Right lobe of liver (tissue), 6 donors: Measurements from ENCODE around the gene PSMD2. TPM values are rescaled to one million over a fixed set of nuclear protein-coding genes. Genes with fewer than 3 reads are reported as not detected.

Experiments used
- ATAC-seq, 4 donors: fragments of 200-7000 bp; cut with Tn5 transposase; one replicate each; pipeline ENCODE4 v1.9.1; 2020; ENCODE audit warnings: mild to moderate bottlenecking in 4 of 4, moderate library complexity in 4 of 4
- DNase-seq, 3 donors: peaks; one replicate each; pipeline ENCODE4 v3.0.0-alpha.2; 2020
- H3K27ac ChIP-seq, 3 donors: fragments of 200-600 bp; one replicate each; pipeline ENCODE4 v1.8.0; 2022
- H3K27me3 ChIP-seq, 2 donors: fragments of 200-600 bp; one replicate each; pipeline ENCODE4 v1.8.0; 2022
- H3K36me3 ChIP-seq, 4 donors: fragments of 200-600 bp; sonication (generic) in 1 of 4; one replicate each; pipeline versions ENCODE4 v1.5.1 to v1.8.0; 2017 to 2022; ENCODE audit warnings: control low read depth in 1 of 4
- H3K4me1 ChIP-seq, 4 donors: fragments of 200-600 bp; sonication (generic) in 1 of 4; one replicate each; pipeline versions ENCODE4 v1.5.1 to v1.8.0; 2017 to 2022; ENCODE audit warnings: control low read depth in 1 of 4
- H3K4me3 ChIP-seq, 3 donors: fragments of 200-600 bp; one replicate each; pipeline ENCODE4 v1.8.0; 2022
- H3K9me3 ChIP-seq, 4 donors: fragments of 200-600 bp; sonication (generic) in 1 of 4; one replicate each; pipeline versions ENCODE4 v1.5.1 to v1.8.0; 2017 to 2022; ENCODE audit warnings: control low read depth in 1 of 4
- POLR2A ChIP-seq: fragments of 450-650 bp; IDR thresholded peaks from one replicate; pipeline ENCODE4 v1.6.1; 2017; ENCODE audit warnings: antibody characterized with exemption, mild to moderate bottlenecking
- WGBS: methylation state at CpG from one replicate; pipeline ENCODE4 v1.1.6; 2018; ENCODE audit warnings: low coverage, low lambda C conversion rate; ENCODE audit not compliant: insufficient coverage; ENCODE audit errors: missing lambda C conversion rate; 5-methylcytosine and 5-hydroxymethylcytosine counted together
- intact Hi-C, 2 donors: fragments of 100-400 bp; cut with DNase I; formaldehyde crosslinking; loops; one replicate each; pipeline versions ENCODE4 v1.11.2 to v1.14.1; 2022
- total RNA-seq, 6 experiments: library from RNA; depleted of rRNA in 2 of 6; stranded (reverse); fragments of >200 nt in 2 of 6; fragmentation: NEBNext Ultra II Directional in 3 of 6; extraction: Animal tissue kit (Norgen Biotek cat#: 25700) in 3 of 6; gene quantifications; one replicate each; pipeline versions ENCODE4 v1.1.0 to v1.2.4, GENCODE V29; 2016 to 2023
- TF ChIP-seq, protein P1 (sequence below), 4 donors: fragments of 200-600 bp in 3 of 4; fragments of 450-650 bp in 1 of 4; IDR thresholded peaks; one replicate each; pipeline versions ENCODE4 v1.5.1 to v1.8.0; 2016 to 2022; ENCODE audit warnings: antibody characterized with exemption in 4 of 4, mild to moderate bottlenecking in 2 of 4
- donor health status: DM: no; HTN: yes; CAD: no.
- donor health status: DM: no; HTN: no; CAD: no.
- donor health status: DM: no; HTN: no; CAD: no.
- donor health status: DM: no; HTN: yes; CAD: no.
- donor health status: DM: no; HTN: yes; CAD: no.

Gene PSMD2
- total RNA-seq, 6 experiments from 2014 or later, result 85.5 to 153 (median 103) TPM

DNA sequence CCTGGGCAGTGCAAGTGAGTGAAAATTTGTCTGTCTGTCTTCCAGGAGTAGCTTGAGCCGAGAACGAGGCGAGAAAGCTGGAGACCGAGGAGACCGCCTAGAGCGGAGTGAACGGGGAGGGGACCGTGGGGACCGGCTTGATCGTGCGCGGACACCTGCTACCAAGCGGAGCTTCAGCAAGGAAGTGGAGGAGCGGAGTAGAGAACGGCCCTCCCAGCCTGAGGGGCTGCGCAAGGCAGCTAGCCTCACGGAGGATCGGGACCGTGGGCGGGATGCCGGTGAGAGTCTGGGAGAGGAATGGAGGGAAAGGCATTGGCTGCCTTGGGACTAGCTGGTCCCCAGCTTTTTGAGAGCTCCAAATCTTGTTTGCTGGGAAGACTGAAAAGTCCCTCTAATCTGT lies 28.1 kb downstream of the PSMD2 start:
- no peaks in the 10 kb centered on the region for H3K27me3 ChIP-seq
- TF ChIP-seq, protein P1, sequence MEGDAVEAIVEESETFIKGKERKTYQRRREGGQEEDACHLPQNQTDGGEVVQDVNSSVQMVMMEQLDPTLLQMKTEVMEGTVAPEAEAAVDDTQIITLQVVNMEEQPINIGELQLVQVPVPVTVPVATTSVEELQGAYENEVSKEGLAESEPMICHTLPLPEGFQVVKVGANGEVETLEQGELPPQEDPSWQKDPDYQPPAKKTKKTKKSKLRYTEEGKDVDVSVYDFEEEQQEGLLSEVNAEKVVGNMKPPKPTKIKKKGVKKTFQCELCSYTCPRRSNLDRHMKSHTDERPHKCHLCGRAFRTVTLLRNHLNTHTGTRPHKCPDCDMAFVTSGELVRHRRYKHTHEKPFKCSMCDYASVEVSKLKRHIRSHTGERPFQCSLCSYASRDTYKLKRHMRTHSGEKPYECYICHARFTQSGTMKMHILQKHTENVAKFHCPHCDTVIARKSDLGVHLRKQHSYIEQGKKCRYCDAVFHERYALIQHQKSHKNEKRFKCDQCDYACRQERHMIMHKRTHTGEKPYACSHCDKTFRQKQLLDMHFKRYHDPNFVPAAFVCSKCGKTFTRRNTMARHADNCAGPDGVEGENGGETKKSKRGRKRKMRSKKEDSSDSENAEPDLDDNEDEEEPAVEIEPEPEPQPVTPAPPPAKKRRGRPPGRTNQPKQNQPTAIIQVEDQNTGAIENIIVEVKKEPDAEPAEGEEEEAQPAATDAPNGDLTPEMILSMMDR (IDR thresholded peaks at IDR 0.05), result no peak
- TF ChIP-seq POLR2A, result no peak
- H3K36me3 ChIP-seq, result peaks cover 66 to 100% (median 88%) of the 10 kb centered on the region in 4 donors
- DNase-seq, result no peak
- no peak overlapping the region for H3K27ac ChIP-seq
- H3K4me3 ChIP-seq, result no peak overlapping the region
- peaks cover 0 to 11% (median 1%) of the 10 kb centered on the region in 4 donors for H3K4me1 ChIP-seq
- intact Hi-C loops, result no loop called here
- H3K9me3 ChIP-seq, result no peaks in the 10 kb centered on the region
- no peak for ATAC-seq
- 92% methylated on average over 12 of the region's 21 CpGs for whole genome bisulfite sequencing

- H3K27ac ChIP-seq, result no peak overlapping the region
- H3K4me3 ChIP-seq, result no peak overlapping the region
- intact Hi-C loops, result no loop called here
- peaks cover 60 to 100% (median 88%) of the 10 kb centered on the region in 4 donors for H3K36me3 ChIP-seq
- ATAC-seq, result no peak
- no peak for TF ChIP-seq POLR2A
- TF ChIP-seq, protein P1 (IDR thresholded peaks at IDR 0.05), result no peak
- peaks cover 0 to under 1% (median 0%) of the 10 kb centered on the region in 4 donors for H3K4me1 ChIP-seq
- DNase-seq, result no peak
- no peaks in the 10 kb centered on the region for H3K9me3 ChIP-seq
- no peaks in the 10 kb centered on the region for H3K27me3 ChIP-seq
- WGBS, result 42% methylated on average over 3 of the region's 3 CpGs
Observed at GRCh38 chr3:184328516-184328915, 29.5 kb downstream of the PSMD2 start.

- 66% methylated on average over 10 of the region's 10 CpGs for WGBS
- DNase-seq, result no peak
Observed at GRCh38 chr3:184332370-184333090, 33.5 kb downstream of the PSMD2 start.

DNA sequence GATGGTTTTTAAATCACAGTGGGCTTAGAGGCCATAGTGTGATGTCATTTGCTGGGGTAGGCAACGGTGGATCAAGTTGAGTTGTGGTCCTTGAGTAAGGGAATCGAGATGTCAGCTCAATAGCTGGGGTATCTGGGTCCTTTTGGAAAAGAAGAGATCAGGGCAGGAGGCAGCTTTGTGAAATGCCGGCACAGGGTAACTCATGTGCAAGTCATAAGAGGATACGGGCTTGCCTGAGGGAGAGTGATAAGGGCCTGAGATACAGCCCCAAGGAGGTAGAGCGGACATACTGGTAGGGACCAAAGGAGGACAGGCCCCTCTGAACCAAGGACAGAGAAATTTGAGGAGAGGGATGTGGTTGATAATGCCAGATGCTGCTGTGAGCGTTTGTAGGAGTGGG lies 34.1 kb downstream of the PSMD2 start:
- TF ChIP-seq, protein P1 (IDR thresholded peaks at IDR 0.05), result no peak
- TF ChIP-seq POLR2A, result no peak
- ATAC-seq, result no peak
- no peak overlapping the region for H3K4me3 ChIP-seq
- no peak for DNase-seq
- no peaks in the 10 kb centered on the region for H3K9me3 ChIP-seq
- peaks cover 0 to 6% (median 0%) of the 10 kb centered on the region in 4 donors for H3K4me1 ChIP-seq
- intact Hi-C loops, result no loop called here
- no peaks in the 10 kb centered on the region for H3K27me3 ChIP-seq
- 76% methylated on average over 6 of the region's 6 CpGs for WGBS
- H3K36me3 ChIP-seq, result peaks cover 25 to 70% (median 52%) of the 10 kb centered on the region in 4 donors
- no peak overlapping the region for H3K27ac ChIP-seq

More at GRCh38 chr3:184332370-184333090, 33.5 kb downstream of the PSMD2 start:
- Histone ChIP-seq H3K4me3 (no peak overlapping the region), H3K9me3 (no peaks in the 10 kb centered on the region), H3K36me3 (peaks cover 32 to 77% (median 58%) of the 10 kb centered on the region in 4 donors), H3K27me3 (no peaks in the 10 kb centered on the region), H3K4me1 (peaks cover 0 to 6% (median 0%) of the 10 kb centered on the region in 4 donors), H3K27ac (no peak overlapping the region)
- intact Hi-C loops, result no loop called here
- ATAC-seq, result no peak
- TF ChIP-seq, protein P1 (IDR thresholded peaks at IDR 0.05), result no peak
- no peak for TF ChIP-seq POLR2A
